ENCODE measurements around the gene PIM1.

- no peak for TF ChIP-seq CTCF (IDR thresholded peaks at IDR 0.05)
- no peak for TF ChIP-seq POLR2A (IDR thresholded peaks at IDR 0.05)
Observed at GRCh38 chr6:37171201-37171969, 1.4 kb downstream of the PIM1 start.

Data from lower leg skin (tissue), 3 donors.